OCI-LY7 (cell line): ENCODE results near the gene TCF25. TPM values are rescaled to one million over a fixed set of nuclear protein-coding genes. Genes with fewer than 3 reads are reported as not detected.

Experiments
- BruUV-seq: library from RNA; stranded (reverse); fragments of 400-500 nt; replicated peaks from 2 replicates; lab custom pipeline; 2021; lab: Mats Ljungman, UMichigan
- CTCF ChIA-PET: fragments of 300-600 bp; sonication (Branson Sonifier 250); formaldehyde crosslinking; loops from one replicate; lab custom pipeline; 2022; ENCODE audit warnings: antibody characterized with exemption; ENCODE audit not compliant: unreplicated experiment; lab: Charles Lee
- POLR2A ChIA-PET: fragments of 300-600 bp; sonication (Branson Sonifier 250); formaldehyde crosslinking; loops from one replicate; lab custom pipeline; 2022; ENCODE audit warnings: antibody characterized with exemption; lab: Charles Lee
- DNase-seq: peaks from one replicate; pipeline ENCODE4 v3.0.0-alpha.2; 2015; ENCODE audit warnings: low spot score
- H2AFZ ChIP-seq: fragments of 200-600 bp; sonication (generic), shearing (Covaris generic); 2 replicates; pipeline ENCODE4 v1.6.1; 2014; ENCODE audit warnings: mild to moderate bottlenecking, antibody characterized with exemption, low read length, moderate library complexity
- H3K27ac ChIP-seq: fragments of 200-600 bp; sonication (generic); 2 replicates; pipeline ENCODE4 v1.5.1; 2014; ENCODE audit warnings: mixed run types, low read depth, mild to moderate bottlenecking, moderate library complexity, low read length, inconsistent platforms; ENCODE audit not compliant: poor library complexity, severe bottlenecking
- H3K36me3 ChIP-seq: fragments of 200-600 bp; sonication (generic); 2 replicates; pipeline ENCODE4 v1.6.1; 2014; ENCODE audit warnings: mild to moderate bottlenecking, antibody characterized with exemption, low read length, moderate library complexity, mixed read lengths; ENCODE audit not compliant: insufficient read depth
- H3K4me1 ChIP-seq: fragments of 200-600 bp; sonication (generic); 2 replicates; pipeline ENCODE4 v1.5.1; 2014; ENCODE audit warnings: mild to moderate bottlenecking, low read length; ENCODE audit not compliant: insufficient read depth, poor library complexity, severe bottlenecking
- H3K4me2 ChIP-seq: fragments of 200-600 bp; sonication (generic); 2 replicates; pipeline ENCODE4 v1.6.1; 2014; ENCODE audit warnings: mild to moderate bottlenecking, low read length
- H3K4me3 ChIP-seq: fragments of 200-600 bp; sonication (generic); 2 replicates; pipeline ENCODE4 v1.5.1; 2014; ENCODE audit warnings: mild to moderate bottlenecking, low read depth, low read length; ENCODE audit not compliant: poor library complexity, severe bottlenecking
- H3K79me2 ChIP-seq: fragments of 200-600 bp; sonication (generic); 2 replicates; pipeline ENCODE4 v1.6.1; 2016; ENCODE audit warnings: low read depth, mild to moderate bottlenecking, low read length, moderate library complexity, mixed read lengths; ENCODE audit not compliant: insufficient read depth
- H3K9me2 ChIP-seq: fragments of 200-600 bp; sonication (generic); 2 replicates; pipeline ENCODE4 v1.6.1; 2016; ENCODE audit warnings: mild to moderate bottlenecking, low read length, mixed read lengths; ENCODE audit not compliant: insufficient read depth
- H3K9me3 ChIP-seq: fragments of 200-600 bp; sonication (generic); 2 replicates; pipeline ENCODE4 v1.6.1; 2014; ENCODE audit warnings: mild to moderate bottlenecking, mixed run types, low read length, mixed read lengths
- H4K20me1 ChIP-seq: fragments of 200-600 bp; sonication (generic); 2 replicates; pipeline ENCODE4 v1.6.1; 2014; ENCODE audit warnings: mild to moderate bottlenecking, antibody characterized with exemption, low read length, moderate library complexity, mixed read lengths; ENCODE audit not compliant: insufficient read depth
- CTCF ChIP-seq: fragments of 200-600 bp; sonication (generic); conservative IDR thresholded peaks from 2 replicates; pipeline ENCODE4 v1.5.1; 2014; ENCODE audit warnings: mild to moderate bottlenecking, antibody characterized with exemption, low read length, moderate library complexity, mixed read lengths
- EZH2phosphoT487 ChIP-seq: fragments of 200-600 bp; sonication (generic); IDR thresholded peaks from 2 replicates; pipeline ENCODE4 v1.6.1; 2018; ENCODE audit warnings: low read depth, borderline replicate concordance, mild to moderate bottlenecking, mixed run types, antibody characterized with exemption, low read length, moderate library complexity, mixed read lengths
- intact Hi-C: fragments of 100-400 bp; cut with micrococcal nuclease; formaldehyde crosslinking; loops from one replicate; pipeline ENCODE4 v1.10.0; 2022; ENCODE audit not compliant: unreplicated experiment
- total RNA-seq, 2 experiments: library from RNA; depleted of rRNA in 1 of 2; stranded (reverse); fragments of >200 nt in 1 of 2; shearing (Covaris generic) in 1 of 2; gene quantifications; 2 replicates each; pipeline ENCODE4 v1.2.3, GENCODE V29; 2014 to 2022

The TCF25 gene
- total RNA-seq, 2 experiments from 2014 or later: 141 to 255 TPM

DNA sequence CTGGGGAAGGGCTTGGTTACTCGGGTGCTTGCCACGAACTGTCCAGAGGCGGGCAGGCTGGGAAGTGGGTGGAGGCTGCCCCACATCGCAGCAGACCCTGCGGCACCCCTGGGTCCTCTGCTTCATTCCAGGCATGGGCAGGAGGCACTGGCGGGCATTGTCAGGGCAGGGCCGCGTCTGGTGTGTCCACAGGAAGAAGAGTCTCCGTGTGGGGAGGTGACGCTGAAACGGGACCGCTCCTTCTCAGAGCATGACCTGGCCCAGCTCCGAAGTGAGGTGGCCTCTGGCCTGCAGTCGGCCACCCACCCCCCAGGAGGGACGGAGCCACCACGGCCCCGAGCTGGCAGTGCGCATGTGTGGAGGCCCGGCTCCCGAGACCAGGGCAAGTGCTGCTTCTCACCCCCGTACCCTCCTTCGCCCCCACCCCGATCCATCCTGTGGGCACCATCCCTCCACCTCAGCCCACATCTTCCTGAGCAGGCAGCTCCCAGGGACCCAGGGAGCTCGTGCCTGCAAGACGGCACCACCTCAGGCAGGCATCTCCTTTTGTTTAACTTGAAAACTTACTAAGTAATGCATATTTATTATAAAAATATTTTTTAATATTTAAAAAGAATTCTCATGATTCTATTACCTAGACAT, 14.3 kb upstream of the TCF25 start:
- Histone ChIP-seq H3K27ac (no peak overlapping the region), H3K9me3 (no peaks in the 10 kb centered on the region), H3K36me3 (no peaks in the 10 kb centered on the region), H4K20me1 (no peaks in the 10 kb centered on the region), H2AFZ (no peak overlapping the region), H3K79me2 (no peaks in the 10 kb centered on the region), H3K4me3 (no peak overlapping the region), H3K9me2 (no peaks in the 10 kb centered on the region), H3K4me2 (no peak overlapping the region), H3K4me1 (peaks cover 43% of the 10 kb centered on the region)
- intact Hi-C loops: no loop called here
- CTCF ChIA-PET: interaction anchor here (1.1 kb wide), 1 partner anchor 147 kb away, joined by 3 read pairs; no protein-coding TSS in a partner anchor
- DNase-seq: no peak
- TF ChIP-seq CTCF: no peak
- TF ChIP-seq EZH2phosphoT487: no peak
- POLR2A ChIA-PET: no interaction called here
- BruUV-seq: no TSS peak

DNA sequence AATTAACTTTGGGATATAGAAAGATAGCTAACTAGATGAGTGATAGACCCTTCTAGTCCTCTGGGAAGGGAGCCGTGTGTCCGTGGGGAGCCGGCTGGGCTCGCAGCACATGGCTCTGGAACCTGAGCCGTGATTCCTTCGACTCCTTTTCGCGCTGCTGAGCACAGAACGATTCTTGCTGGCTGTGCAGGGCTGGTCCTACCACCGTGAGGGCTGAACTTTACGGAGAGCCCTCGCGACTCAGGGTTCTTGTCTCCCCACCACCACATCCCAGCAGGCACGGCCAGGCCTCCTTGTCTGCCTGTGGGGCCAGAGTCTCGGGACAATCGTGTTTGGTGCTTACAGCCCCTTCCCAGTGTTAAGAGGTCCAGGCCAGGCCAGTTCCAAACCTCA, 13.8 kb upstream of the TCF25 start:
- no peak overlapping the region for H3K4me2 ChIP-seq
- CTCF ChIA-PET: interaction anchor here (1.1 kb wide), 1 partner anchor 147 kb away, joined by 3 read pairs; no protein-coding TSS in a partner anchor
- DNase-seq: no peak
- no peaks in the 10 kb centered on the region for H4K20me1 ChIP-seq
- H3K79me2 ChIP-seq: no peaks in the 10 kb centered on the region
- no peaks in the 10 kb centered on the region for H3K36me3 ChIP-seq
- H2AFZ ChIP-seq: no peak overlapping the region
- H3K9me2 ChIP-seq: no peaks in the 10 kb centered on the region
- no peak overlapping the region for H3K4me3 ChIP-seq
- BruUV-seq: no TSS peak
- POLR2A ChIA-PET: interaction anchor here (1.0 kb wide), 1 partner anchor 70 kb away, joined by 3 read pairs; no protein-coding TSS in a partner anchor
- TF ChIP-seq CTCF (no peak), EZH2phosphoT487 (no peak)
- H3K9me3 ChIP-seq: no peaks in the 10 kb centered on the region
- no peak overlapping the region for H3K27ac ChIP-seq
- H3K4me1 ChIP-seq: peaks cover 48% of the 10 kb centered on the region
- intact Hi-C loops: loop anchor here (1.0 to 5.0 kb wide), 5 partner anchors 21 to 153 kb away; no protein-coding TSS in a partner anchor
